ENCODE data around the gene ZBTB7C.

Gene ZBTB7C

DNA sequence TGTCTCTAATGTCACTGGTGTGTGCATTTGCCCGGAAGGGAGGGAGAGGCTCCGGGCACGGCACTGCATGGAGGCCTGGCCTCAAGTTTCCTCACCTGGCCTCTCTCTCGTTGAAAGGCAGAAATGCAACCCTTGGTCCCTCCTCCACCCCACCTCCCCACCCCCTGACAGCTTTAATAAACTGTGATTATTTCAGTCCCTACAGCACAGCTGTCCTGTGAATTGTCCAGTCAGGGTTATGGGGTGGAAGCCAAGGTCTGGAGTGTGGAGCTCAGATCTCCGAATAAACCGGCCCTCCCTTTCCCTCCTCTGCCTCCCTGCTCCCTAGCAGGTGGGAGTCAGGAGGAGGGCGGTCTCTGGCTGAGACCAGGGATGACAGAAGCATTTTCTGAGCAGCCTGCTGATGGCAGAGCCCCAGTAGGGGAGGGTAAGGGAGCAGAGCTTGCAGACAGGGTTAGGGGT, 279.5 kb downstream of the ZBTB7C start:
- Histone ChIP-seq H3K4me3 (ENCODE audit: low read depth, low read length) (no peak overlapping the region), H3K27ac (no peak overlapping the region), H3K36me3 (ENCODE audit: control insufficient read depth, insufficient read depth, low read length) (no peaks in the 10 kb centered on the region), H3K4me2 (ENCODE audit: low read length) (no peak overlapping the region), H3K27me3 (ENCODE audit: control insufficient read depth, insufficient read depth, low read length) (no peaks in the 10 kb centered on the region), H3K4me1 (peaks cover 16% of the 10 kb centered on the region), H3K9ac (no peak overlapping the region), H3K79me2 (no peaks in the 10 kb centered on the region), H2AFZ (no peak overlapping the region), H3K9me3 (ENCODE audit: control insufficient read depth, low read length) (no peaks in the 10 kb centered on the region)
- TF ChIP-seq, protein P1, sequence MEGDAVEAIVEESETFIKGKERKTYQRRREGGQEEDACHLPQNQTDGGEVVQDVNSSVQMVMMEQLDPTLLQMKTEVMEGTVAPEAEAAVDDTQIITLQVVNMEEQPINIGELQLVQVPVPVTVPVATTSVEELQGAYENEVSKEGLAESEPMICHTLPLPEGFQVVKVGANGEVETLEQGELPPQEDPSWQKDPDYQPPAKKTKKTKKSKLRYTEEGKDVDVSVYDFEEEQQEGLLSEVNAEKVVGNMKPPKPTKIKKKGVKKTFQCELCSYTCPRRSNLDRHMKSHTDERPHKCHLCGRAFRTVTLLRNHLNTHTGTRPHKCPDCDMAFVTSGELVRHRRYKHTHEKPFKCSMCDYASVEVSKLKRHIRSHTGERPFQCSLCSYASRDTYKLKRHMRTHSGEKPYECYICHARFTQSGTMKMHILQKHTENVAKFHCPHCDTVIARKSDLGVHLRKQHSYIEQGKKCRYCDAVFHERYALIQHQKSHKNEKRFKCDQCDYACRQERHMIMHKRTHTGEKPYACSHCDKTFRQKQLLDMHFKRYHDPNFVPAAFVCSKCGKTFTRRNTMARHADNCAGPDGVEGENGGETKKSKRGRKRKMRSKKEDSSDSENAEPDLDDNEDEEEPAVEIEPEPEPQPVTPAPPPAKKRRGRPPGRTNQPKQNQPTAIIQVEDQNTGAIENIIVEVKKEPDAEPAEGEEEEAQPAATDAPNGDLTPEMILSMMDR (IDR thresholded peaks at IDR 0.05) = no peak

DNA sequence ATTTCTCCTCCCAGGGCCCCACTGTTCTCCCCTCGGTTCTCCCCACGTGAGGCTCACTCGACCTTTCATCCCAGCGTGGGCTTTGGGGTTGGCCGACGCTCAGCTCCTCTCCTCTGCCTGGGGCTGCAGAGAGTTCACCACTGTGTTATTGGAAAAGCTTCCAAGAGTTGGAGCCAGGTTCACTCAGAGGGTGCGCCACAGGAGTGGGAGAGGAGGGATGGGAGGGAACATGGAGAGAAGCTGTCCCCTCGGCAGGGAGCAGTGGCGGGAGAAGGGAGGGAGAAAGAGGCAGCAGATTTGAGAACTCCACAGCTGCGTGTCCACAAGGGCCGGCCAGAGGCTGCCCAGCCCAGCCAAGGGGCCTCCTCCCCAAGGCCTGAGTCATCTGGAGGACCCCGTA, 281.6 kb downstream of the ZBTB7C start:
- Histone ChIP-seq H3K4me2 (ENCODE audit: low read length) (no peak overlapping the region), H3K27ac (no peak overlapping the region), H3K9ac (no peak overlapping the region), H2AFZ (no peak overlapping the region), H3K9me3 (ENCODE audit: control insufficient read depth, low read length) (no peaks in the 10 kb centered on the region), H3K36me3 (ENCODE audit: control insufficient read depth, insufficient read depth, low read length) (no peaks in the 10 kb centered on the region), H3K4me3 (ENCODE audit: low read depth, low read length) (no peak overlapping the region), H3K4me1 (peaks cover 17% of the 10 kb centered on the region), H3K79me2 (no peaks in the 10 kb centered on the region), H3K27me3 (ENCODE audit: control insufficient read depth, insufficient read depth, low read length) (no peaks in the 10 kb centered on the region)
- TF ChIP-seq, protein P1 (IDR thresholded peaks at IDR 0.05) = no peak

DNA sequence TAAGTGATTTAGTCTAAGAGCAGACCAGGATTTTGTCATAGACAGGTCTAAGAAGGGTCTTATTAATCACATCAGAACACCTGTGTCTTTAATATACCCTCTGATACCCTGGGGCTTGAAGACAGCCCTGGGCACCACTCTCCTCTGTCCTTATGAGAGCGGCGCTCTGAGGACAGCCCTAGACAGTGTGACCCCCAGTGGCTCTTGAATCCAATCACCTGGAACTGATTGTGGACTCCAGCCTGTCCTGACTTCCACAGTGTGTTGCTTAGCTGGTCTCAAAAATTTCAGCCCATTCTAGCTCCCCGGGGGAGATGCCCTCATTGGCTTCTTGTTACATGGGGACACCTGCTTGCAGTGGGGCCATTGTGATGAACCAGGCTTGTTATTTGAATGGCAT, 282.9 kb downstream of the ZBTB7C start:
- Histone ChIP-seq H3K27ac (no peak overlapping the region), H3K36me3 (ENCODE audit: control insufficient read depth, insufficient read depth, low read length) (no peaks in the 10 kb centered on the region)

DNA sequence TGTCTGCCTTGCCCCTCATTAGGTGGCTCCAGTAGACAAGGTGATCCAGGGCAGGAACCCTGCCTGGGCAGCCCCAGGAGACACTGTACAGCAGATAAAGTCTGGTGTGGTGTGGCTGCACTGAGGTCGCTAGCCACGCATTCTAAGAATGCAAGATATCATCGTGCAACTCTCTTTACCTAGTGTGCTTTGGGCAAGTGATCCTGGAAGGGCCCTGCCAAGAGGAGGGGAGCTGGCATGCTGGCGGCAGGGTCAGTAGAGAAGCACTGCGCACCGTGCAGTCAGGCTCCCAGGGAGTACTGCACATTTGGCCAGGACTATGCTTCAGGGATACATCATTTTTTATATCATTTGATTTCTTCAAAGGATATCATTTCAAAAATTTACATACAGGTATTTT, 283.5 kb downstream of the ZBTB7C start:
- Histone ChIP-seq H3K4me2 (ENCODE audit: low read length) (no peak overlapping the region), H3K4me3 (ENCODE audit: low read depth, low read length) (no peak overlapping the region), H3K27me3 (ENCODE audit: control insufficient read depth, insufficient read depth, low read length) (no peaks in the 10 kb centered on the region), H3K9me3 (ENCODE audit: control insufficient read depth, low read length) (no peaks in the 10 kb centered on the region), H3K36me3 (ENCODE audit: control insufficient read depth, insufficient read depth, low read length) (no peaks in the 10 kb centered on the region), H2AFZ (no peak overlapping the region), H3K9ac (no peak overlapping the region), H3K27ac (no peak overlapping the region), H3K79me2 (no peaks in the 10 kb centered on the region), H3K4me1 (peaks cover 17% of the 10 kb centered on the region)
- TF ChIP-seq, protein P1 (IDR thresholded peaks at IDR 0.05) = no peak

More for the DNA sequence above, 282.9 kb downstream of the ZBTB7C start:
- peaks cover 17% of the 10 kb centered on the region for H3K4me1 ChIP-seq
- H2AFZ ChIP-seq = no peak overlapping the region
- H3K4me3 ChIP-seq (ENCODE audit: low read depth, low read length) = no peak overlapping the region
- no peak overlapping the region for H3K4me2 ChIP-seq (ENCODE audit: low read length)
- TF ChIP-seq, protein P1 (IDR thresholded peaks at IDR 0.05) = no peak
- H3K9ac ChIP-seq = no peak overlapping the region
- no peaks in the 10 kb centered on the region for H3K27me3 ChIP-seq (ENCODE audit: control insufficient read depth, insufficient read depth, low read length)
- H3K79me2 ChIP-seq = no peaks in the 10 kb centered on the region
- no peaks in the 10 kb centered on the region for H3K9me3 ChIP-seq (ENCODE audit: control insufficient read depth, low read length)

DNA sequence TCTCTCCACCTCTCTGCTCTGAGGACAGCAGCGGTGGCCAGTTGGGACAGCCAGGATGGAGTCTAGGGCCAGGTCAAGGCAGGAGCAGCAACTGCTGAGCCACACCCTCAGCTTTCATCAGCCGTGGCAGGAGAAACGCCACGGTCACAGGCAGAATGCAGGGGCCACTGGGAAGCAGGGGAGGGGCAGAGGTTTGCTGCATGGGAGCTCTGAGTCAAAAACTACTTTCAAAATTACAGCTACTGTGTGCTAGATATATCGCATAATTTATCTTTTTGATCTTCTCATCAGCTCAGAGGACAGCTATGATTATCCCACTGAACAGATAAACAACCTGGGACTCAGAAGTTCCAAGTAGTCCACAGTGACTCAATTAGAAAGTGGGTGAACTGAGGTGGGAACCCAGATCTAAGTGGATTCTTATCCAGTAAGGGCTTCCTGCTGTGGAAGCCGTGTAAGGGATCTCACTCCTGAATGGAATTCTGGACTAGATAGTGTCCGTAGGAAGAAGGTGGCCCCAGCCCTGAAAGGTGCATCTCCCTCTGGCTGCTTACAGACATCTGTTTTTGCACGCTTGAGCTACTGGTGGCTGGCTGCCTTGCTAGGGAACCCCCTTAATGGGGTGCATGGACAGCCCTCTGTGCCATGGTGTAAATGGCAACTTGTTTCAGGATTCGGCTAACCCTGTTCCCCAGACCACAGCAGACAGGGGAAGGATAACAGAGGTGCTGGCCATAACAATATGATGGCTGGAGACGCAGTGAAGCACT, 284.1 kb downstream of the ZBTB7C start:
- no peak overlapping the region for H3K9ac ChIP-seq

More for the DNA sequence above, 284.1 kb downstream of the ZBTB7C start:
- Histone ChIP-seq H3K27ac (no peak overlapping the region), H3K36me3 (ENCODE audit: control insufficient read depth, insufficient read depth, low read length) (no peaks in the 10 kb centered on the region), H3K27me3 (ENCODE audit: control insufficient read depth, insufficient read depth, low read length) (no peaks in the 10 kb centered on the region), H2AFZ (peak overlapping the region; percentile 44), H3K4me1 (peaks cover 17% of the 10 kb centered on the region), H3K9me3 (ENCODE audit: control insufficient read depth, low read length) (no peaks in the 10 kb centered on the region), H3K4me2 (ENCODE audit: low read length) (no peak overlapping the region), H3K79me2 (no peaks in the 10 kb centered on the region), H3K4me3 (ENCODE audit: low read depth, low read length) (no peak overlapping the region)
- TF ChIP-seq, protein P1 (IDR thresholded peaks at IDR 0.05) = no peak
